DND-41 (cell line): Measurements from ENCODE around the gene GOT1.

ENCODE experiments used
- EZH2 ChIP-seq: IDR thresholded peaks from 3 replicates; pipeline ENCODE4 v1.6.1; 2012; ENCODE audit warnings: borderline replicate concordance, low read depth, mild to moderate bottlenecking, moderate library complexity, low read length, inconsistent platforms; ENCODE audit not compliant: severe bottlenecking
- TF ChIP-seq, protein P1 (sequence below): IDR thresholded peaks from 2 replicates; pipeline ENCODE4 v1.5.1; 2012; ENCODE audit warnings: borderline replicate concordance, low read length, moderate library complexity, mild to moderate bottlenecking; ENCODE audit not compliant: poor library complexity, severe bottlenecking; ENCODE audit errors: extremely low read depth

DNA sequence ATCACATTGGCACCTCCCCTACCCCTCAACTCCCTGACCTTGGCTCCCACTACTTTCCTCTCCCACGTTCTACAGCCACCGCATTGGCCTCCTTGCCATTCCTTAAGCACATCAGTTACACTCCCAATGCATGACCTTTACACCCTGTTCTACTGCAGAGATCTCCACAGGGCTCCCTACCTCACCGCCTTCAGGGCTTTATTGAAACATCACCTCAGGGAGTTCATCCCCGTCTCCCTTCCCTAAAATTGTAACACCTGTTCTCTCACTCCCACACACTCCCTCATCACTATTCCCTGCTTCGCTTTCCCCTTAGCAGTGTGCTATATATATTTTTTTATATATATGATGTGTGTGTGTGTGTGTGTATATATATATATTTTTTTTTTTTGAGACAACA lies 82.8 kb downstream of the GOT1 start:
- TF ChIP-seq, protein P1, sequence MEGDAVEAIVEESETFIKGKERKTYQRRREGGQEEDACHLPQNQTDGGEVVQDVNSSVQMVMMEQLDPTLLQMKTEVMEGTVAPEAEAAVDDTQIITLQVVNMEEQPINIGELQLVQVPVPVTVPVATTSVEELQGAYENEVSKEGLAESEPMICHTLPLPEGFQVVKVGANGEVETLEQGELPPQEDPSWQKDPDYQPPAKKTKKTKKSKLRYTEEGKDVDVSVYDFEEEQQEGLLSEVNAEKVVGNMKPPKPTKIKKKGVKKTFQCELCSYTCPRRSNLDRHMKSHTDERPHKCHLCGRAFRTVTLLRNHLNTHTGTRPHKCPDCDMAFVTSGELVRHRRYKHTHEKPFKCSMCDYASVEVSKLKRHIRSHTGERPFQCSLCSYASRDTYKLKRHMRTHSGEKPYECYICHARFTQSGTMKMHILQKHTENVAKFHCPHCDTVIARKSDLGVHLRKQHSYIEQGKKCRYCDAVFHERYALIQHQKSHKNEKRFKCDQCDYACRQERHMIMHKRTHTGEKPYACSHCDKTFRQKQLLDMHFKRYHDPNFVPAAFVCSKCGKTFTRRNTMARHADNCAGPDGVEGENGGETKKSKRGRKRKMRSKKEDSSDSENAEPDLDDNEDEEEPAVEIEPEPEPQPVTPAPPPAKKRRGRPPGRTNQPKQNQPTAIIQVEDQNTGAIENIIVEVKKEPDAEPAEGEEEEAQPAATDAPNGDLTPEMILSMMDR = no peak
- no peak for TF ChIP-seq EZH2
